BE2C (cell line): Measurements from ENCODE around the gene SPDYC.
A peak's percentile ranks its signal among the peaks of the same experiment; 100 is the strongest.

Experiments used
- DNase-seq: peaks from one replicate; pipeline ENCODE4 v3.0.0-alpha.2; 2020
- H3K27me3 ChIP-seq: fragments of 250-450 bp; sonication (Bioruptor Pico); 2 replicates; pipeline ENCODE4 v1.5.1; 2020; ENCODE audit warnings: mild to moderate bottlenecking
- H3K36me3 ChIP-seq: fragments of 250-450 bp; sonication (Bioruptor Pico); 2 replicates; pipeline ENCODE4 v1.5.1; 2020; ENCODE audit warnings: mild to moderate bottlenecking
- H3K4me1 ChIP-seq: fragments of 250-450 bp; sonication (Bioruptor Pico); 2 replicates; pipeline ENCODE4 v1.5.1; 2020
- H3K4me3 ChIP-seq: 2 replicates; pipeline ENCODE4 v1.5.1; 2011; ENCODE audit warnings: low read depth, low read length
- H3K9me3 ChIP-seq: fragments of 250-450 bp; sonication (Bioruptor Pico); 2 replicates; pipeline ENCODE4 v1.5.1; 2020
- TF ChIP-seq, protein P1 (sequence below): IDR thresholded peaks from 2 replicates; pipeline ENCODE4 v1.5.1; 2012; ENCODE audit warnings: mild to moderate bottlenecking, low read depth, low read length

SPDYC gene

DNA sequence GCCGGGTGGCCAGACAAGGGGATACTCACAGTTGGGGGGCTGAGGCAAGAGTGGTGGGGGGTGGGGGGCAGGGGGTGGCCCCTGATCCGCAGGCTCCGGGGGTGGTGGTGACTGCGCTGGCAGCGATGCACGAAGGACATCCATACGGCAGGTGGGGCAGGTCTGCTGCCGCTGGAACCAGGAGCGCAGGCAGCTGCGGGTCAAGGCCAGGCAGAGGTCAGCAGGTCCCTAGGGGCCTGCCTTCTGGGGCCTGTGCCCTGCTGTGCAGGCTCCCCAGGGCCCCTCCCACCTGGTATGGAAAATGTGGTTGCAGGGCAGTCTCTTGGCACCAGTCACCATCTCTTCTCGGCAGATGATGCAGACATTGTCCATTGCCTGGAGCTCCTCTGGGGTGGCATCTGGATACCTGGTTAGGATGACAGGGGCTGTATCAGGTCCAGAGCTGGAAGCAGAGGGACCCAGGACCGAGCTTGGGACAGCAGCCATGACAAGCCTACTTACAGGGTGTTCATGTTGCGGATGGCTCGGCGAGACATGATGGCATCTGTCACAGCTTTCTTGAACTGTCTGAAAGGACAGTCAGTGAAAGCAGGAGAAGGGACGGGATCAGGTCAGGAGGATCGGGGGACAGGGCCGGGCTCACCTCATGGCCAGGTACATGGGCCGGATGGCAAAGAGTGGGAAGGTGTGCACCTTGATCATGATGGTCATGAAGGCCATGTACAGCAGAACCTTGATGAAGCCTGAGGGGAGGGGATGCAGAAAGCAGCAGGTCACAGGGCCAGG lies 39.2 kb upstream of the SPDYC start:
- Histone ChIP-seq H3K4me1 (no peaks in the 10 kb centered on the region), H3K9me3 (no peaks in the 10 kb centered on the region), H3K4me3 (no peak overlapping the region), H3K27me3 (no peaks in the 10 kb centered on the region), H3K36me3 (peaks cover 9% of the 10 kb centered on the region; the same call in 1 of the 2 replicates)
- TF ChIP-seq, protein P1, sequence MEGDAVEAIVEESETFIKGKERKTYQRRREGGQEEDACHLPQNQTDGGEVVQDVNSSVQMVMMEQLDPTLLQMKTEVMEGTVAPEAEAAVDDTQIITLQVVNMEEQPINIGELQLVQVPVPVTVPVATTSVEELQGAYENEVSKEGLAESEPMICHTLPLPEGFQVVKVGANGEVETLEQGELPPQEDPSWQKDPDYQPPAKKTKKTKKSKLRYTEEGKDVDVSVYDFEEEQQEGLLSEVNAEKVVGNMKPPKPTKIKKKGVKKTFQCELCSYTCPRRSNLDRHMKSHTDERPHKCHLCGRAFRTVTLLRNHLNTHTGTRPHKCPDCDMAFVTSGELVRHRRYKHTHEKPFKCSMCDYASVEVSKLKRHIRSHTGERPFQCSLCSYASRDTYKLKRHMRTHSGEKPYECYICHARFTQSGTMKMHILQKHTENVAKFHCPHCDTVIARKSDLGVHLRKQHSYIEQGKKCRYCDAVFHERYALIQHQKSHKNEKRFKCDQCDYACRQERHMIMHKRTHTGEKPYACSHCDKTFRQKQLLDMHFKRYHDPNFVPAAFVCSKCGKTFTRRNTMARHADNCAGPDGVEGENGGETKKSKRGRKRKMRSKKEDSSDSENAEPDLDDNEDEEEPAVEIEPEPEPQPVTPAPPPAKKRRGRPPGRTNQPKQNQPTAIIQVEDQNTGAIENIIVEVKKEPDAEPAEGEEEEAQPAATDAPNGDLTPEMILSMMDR, result no peak
- no peak for DNase-seq

- TF ChIP-seq, protein P1, result no peak
- Histone ChIP-seq H3K36me3 (peaks cover 9% of the 10 kb centered on the region; the same call in 1 of the 2 replicates), H3K4me3 (no peak overlapping the region), H3K9me3 (no peaks in the 10 kb centered on the region), H3K27me3 (no peaks in the 10 kb centered on the region), H3K4me1 (no peaks in the 10 kb centered on the region)
- no peak for DNase-seq
Observed at GRCh38 chr11:65131417-65131776, 38.6 kb upstream of the SPDYC start.

DNA sequence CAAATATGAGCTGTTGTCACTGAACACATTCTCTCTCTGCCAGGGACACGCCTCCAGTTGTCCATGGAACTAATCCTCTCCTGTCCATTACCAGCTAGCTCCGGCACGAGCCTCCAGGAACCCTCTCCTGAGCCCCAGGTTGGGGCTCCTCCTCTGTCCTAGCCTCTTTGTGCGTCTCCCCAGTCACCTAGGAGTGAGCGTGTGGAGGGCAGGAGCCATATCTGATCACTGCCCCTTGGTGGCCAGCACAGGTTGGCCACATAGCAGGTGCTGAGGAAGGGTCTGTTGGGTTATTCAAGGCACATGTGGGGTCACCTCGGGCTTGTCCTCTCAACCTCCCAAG lies 38.2 kb upstream of the SPDYC start:
- Histone ChIP-seq H3K4me3 (no peak overlapping the region), H3K36me3 (peaks cover 9% of the 10 kb centered on the region; the same call in 1 of the 2 replicates)
- DNase-seq, result no peak

GRCh38 chr11:65132238-65132987 lies 37.6 kb upstream of the SPDYC start:
- no peaks in the 10 kb centered on the region for H3K4me1 ChIP-seq

More for the DNA sequence above, 38.2 kb upstream of the SPDYC start:
- no peaks in the 10 kb centered on the region for H3K27me3 ChIP-seq
- no peaks in the 10 kb centered on the region for H3K9me3 ChIP-seq
- TF ChIP-seq, protein P1, result no peak
- no peaks in the 10 kb centered on the region for H3K4me1 ChIP-seq

DNA sequence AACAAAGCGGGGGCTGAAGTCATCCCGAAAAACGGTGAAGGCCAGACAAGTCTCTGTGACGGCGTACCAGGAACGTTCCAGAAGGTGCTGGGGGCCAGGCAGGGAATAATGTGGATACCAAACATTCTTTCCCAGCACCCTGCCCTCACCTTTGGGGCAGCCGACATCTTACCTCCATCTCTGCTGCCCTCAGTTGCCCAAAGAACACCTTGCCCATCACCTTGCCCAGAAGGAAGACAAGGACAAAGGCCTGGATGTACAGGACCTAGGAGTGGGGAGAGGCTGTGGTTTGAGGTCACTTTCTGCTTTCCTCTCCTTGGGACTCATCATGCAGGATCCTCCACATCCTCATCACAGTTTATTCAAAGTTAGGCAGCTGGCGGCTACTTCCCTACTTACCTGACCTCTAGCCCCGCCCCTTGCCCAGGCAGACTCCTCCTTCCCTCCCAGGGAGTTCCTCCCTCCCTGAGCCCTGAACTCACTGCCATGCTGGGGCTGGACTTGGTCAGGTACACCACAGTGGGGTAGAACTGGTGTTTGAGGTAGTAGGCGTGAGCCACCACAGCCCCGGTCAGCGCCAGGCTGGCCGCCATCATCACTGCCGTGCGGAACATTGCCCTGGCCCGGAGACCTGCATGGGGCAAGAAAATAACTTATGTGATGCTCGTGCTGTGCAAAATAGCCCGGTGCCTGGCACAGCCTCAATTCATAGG lies 36.9 kb upstream of the SPDYC start:
- Histone ChIP-seq H3K27me3 (no peaks in the 10 kb centered on the region), H3K36me3 (peaks cover 9% of the 10 kb centered on the region; the same call in 1 of the 2 replicates), H3K9me3 (no peaks in the 10 kb centered on the region), H3K4me3 (peak overlapping the region; percentile 73), H3K4me1 (no peaks in the 10 kb centered on the region)
- TF ChIP-seq, protein P1, result no peak
- DNase-seq, result no peak

More at GRCh38 chr11:65132238-65132987, 37.6 kb upstream of the SPDYC start:
- TF ChIP-seq, protein P1, result no peak
- no peak for DNase-seq
- Histone ChIP-seq H3K27me3 (no peaks in the 10 kb centered on the region), H3K4me3 (no peak overlapping the region), H3K36me3 (peaks cover 9% of the 10 kb centered on the region; the same call in 1 of the 2 replicates), H3K9me3 (no peaks in the 10 kb centered on the region)
